LNCaP clone FGC (cell line): ENCODE measurements around the gene PHLDA1.

Experiments
- DNase-seq: peaks from one replicate; pipeline ENCODE4 v3.0.0-alpha.2; 2011; ENCODE audit warnings: low read depth
- H3K4me3 ChIP-seq: 2 replicates; pipeline ENCODE4 v1.5.1; 2011; ENCODE audit warnings: mild to moderate bottlenecking, low read depth, low read length, control low read depth
- CTCF ChIP-seq: IDR thresholded peaks from 2 replicates; pipeline ENCODE4 v1.5.1; 2012; ENCODE audit warnings: mild to moderate bottlenecking; ENCODE audit not compliant: control insufficient read depth, insufficient read depth; ENCODE audit errors: extremely low read depth

PHLDA1 gene

DNA sequence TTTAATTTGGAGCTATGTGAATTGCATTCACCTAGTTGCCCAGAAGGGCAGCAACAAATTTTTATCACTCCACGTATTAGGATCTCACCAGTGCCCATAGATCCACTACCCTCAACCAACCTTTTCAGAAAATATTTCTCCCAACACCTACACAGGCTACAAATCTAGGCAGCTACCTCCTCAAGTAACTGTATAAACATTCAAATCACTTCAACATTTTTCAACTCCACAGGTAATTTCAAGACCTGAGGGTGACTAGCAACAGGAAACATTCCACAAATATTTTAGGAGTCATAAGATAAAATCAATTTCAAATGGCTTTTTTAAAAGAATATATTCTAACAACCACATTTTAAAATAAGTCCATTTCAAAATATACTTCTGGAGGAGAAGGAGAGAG lies 12.9 kb downstream of the PHLDA1 start:
- no peak for DNase-seq
- no peak for TF ChIP-seq CTCF
- H3K4me3 ChIP-seq: no peak overlapping the region

- no peak for TF ChIP-seq CTCF
- DNase-seq: no peak
Measured at GRCh38 chr12:76018111-76018510, 13.5 kb downstream of the PHLDA1 start.

DNA sequence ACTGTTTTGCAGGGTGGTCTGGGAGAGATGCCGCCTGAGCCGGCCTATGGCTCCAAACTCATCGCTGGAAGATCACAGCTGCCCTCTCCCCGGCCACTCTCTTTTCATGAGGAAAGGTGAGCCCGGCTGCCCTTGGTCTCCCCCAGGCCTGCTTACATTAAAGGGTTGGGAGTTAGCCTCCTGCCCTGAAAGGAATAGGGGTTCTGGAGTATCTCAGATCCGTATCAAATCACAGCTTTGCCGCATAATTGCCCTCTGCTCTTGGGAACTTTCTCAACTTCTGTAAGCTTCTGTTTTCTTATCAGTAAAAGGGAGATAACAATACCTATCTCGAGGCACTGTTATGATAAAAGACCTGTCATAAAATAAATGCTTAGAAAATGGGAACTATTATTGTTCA lies 17.6 kb downstream of the PHLDA1 start:
- no peak overlapping the region for H3K4me3 ChIP-seq
- no peak for TF ChIP-seq CTCF
- no peak for DNase-seq

More at GRCh38 chr12:76018111-76018510, 13.5 kb downstream of the PHLDA1 start:
- H3K4me3 ChIP-seq: no peak overlapping the region

- DNase-seq: no peak
- H3K4me3 ChIP-seq: no peak overlapping the region
- TF ChIP-seq CTCF: no peak
Measured at GRCh38 chr12:76013603-76014002, 18.0 kb downstream of the PHLDA1 start.

DNA sequence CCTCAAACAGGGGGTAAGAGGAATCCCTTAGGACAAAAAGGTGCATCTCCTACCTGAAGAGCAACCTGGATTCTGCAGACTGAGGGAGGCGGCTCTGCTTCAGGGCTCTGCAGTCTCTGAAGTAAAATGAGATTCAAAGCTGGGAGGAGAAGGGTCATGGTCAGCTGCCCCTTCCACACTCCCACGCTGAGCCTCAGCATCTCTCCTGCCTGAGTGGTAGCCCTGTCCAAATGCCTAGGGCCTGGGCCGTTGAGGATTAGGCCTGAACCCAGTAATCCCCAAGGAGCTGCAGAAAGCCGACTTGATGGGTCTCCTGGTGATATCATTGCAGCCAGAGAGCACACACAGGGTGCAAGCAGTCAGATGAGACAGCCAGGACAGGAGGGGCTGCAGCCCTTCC lies 18.9 kb downstream of the PHLDA1 start:
- H3K4me3 ChIP-seq: no peak overlapping the region

GRCh38 chr12:76010732-76011458 lies 20.7 kb downstream of the PHLDA1 start:
- H3K4me3 ChIP-seq: no peak overlapping the region
- no peak for DNase-seq
- TF ChIP-seq CTCF: no peak

More for the DNA sequence above, 18.9 kb downstream of the PHLDA1 start:
- DNase-seq: no peak
- no peak for TF ChIP-seq CTCF

DNA sequence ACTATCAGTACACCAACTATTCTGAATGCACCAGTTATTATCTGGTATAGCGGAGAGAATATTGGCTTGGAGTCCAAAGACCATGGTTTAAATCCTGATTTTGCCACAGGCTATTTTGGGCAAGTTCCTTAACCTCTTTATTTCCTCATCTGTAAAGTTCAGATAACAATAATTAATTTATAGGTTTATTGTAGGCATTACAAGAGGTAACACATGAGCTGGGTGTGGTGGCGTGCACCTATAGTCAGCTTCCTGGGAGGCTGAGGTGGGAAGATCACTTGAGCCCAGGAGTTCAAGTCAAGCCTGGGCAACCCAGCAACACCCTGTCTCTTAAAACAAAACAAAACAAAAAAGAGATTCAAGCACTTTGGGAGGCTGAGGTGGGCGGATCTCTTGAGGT lies 23.1 kb downstream of the PHLDA1 start:
- DNase-seq: no peak
- no peak overlapping the region for H3K4me3 ChIP-seq
- TF ChIP-seq CTCF: no peak
